Calu3 (cell line): ENCODE measurements around the gene CHST8. TPM values are rescaled to one million over a fixed set of nuclear protein-coding genes. Genes with fewer than 3 reads are reported as not detected.

ENCODE experiments used
- BruUV-seq: library from RNA; stranded (reverse); fragments of 400-500 nt; replicated peaks from 2 replicates; lab custom pipeline; 2021; lab: Mats Ljungman, UMichigan
- CTCF ChIA-PET: fragments of 300-600 bp; sonication (Branson Sonifier 250); formaldehyde crosslinking; loops from one replicate; lab custom pipeline; 2022; ENCODE audit warnings: antibody characterized with exemption; lab: Charles Lee
- DNase-seq: peaks from one replicate; pipeline ENCODE4 v3.0.0; 2022
- H3K27ac Mint-ChIP-seq: one replicate; pipeline ENCODE4 v1.8.0; 2022; ENCODE audit warnings: mixed read lengths; ENCODE audit not compliant: unreplicated experiment
- H3K27me3 Mint-ChIP-seq: one replicate; pipeline ENCODE4 v1.8.0; 2022; ENCODE audit warnings: mixed read lengths; ENCODE audit not compliant: unreplicated experiment
- H3K36me3 Mint-ChIP-seq: one replicate; pipeline ENCODE4 v1.8.0; 2022; ENCODE audit warnings: mild to moderate bottlenecking, moderate library complexity, mixed read lengths; ENCODE audit not compliant: insufficient read depth, unreplicated experiment
- H3K4me1 Mint-ChIP-seq: one replicate; pipeline ENCODE4 v1.8.0; 2022; ENCODE audit warnings: mild to moderate bottlenecking, low read depth, mixed read lengths; ENCODE audit not compliant: unreplicated experiment
- H3K4me3 Mint-ChIP-seq: one replicate; pipeline ENCODE4 v1.8.0; 2022; ENCODE audit warnings: mild to moderate bottlenecking, low read depth, moderate library complexity, mixed read lengths; ENCODE audit not compliant: unreplicated experiment
- H3K9me3 Mint-ChIP-seq: one replicate; pipeline ENCODE4 v1.8.0; 2022; ENCODE audit warnings: low read depth, mixed read lengths; ENCODE audit not compliant: unreplicated experiment
- intact Hi-C: fragments of 100-400 bp; cut with micrococcal nuclease; formaldehyde crosslinking; loops from one replicate; pipeline ENCODE4 v1.10.0; 2022; ENCODE audit not compliant: unreplicated experiment
- total RNA-seq: library from RNA; stranded (reverse); gene quantifications from 2 replicates; pipeline ENCODE4 v1.2.3, GENCODE V29; 2022
- TF ChIP-seq, protein P1 (sequence below): fragments of 200-600 bp; IDR thresholded peaks from one replicate; pipeline ENCODE4 v1.8.0; 2022; ENCODE audit warnings: antibody characterized with exemption; ENCODE audit not compliant: unreplicated experiment

Gene CHST8
- total RNA-seq, 1 experiment from 2014 or later: not detected

DNA sequence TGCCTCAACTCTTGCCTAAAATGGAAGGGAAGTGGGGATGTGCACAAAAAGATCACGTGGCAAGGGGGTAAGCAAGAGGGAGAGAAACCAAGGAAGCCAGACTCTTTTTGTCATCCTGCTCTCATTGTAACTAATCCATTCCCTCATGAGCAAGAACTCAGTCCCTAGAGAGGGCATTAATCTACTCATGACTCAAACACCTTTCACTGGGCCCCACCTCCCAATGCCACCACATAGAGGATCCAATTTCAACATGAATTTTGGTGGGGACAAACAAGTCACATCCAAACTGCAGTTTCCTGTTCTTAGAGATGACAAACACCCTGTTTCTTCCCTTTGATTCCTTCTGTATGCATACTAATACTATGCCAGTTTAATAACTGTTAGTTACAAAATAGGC lies 11.2 kb upstream of the CHST8 start:
- no peak overlapping the region for H3K27ac Mint-ChIP-seq
- no peak overlapping the region for H3K4me3 Mint-ChIP-seq
- H3K27me3 Mint-ChIP-seq: peaks cover 100% of the 10 kb centered on the region
- no peak for DNase-seq
- H3K36me3 Mint-ChIP-seq: no peaks in the 10 kb centered on the region
- intact Hi-C loops: no loop called here
- no peaks in the 10 kb centered on the region for H3K4me1 Mint-ChIP-seq
- CTCF ChIA-PET: no interaction called here
- no TSS peak for BruUV-seq
- TF ChIP-seq, protein P1, sequence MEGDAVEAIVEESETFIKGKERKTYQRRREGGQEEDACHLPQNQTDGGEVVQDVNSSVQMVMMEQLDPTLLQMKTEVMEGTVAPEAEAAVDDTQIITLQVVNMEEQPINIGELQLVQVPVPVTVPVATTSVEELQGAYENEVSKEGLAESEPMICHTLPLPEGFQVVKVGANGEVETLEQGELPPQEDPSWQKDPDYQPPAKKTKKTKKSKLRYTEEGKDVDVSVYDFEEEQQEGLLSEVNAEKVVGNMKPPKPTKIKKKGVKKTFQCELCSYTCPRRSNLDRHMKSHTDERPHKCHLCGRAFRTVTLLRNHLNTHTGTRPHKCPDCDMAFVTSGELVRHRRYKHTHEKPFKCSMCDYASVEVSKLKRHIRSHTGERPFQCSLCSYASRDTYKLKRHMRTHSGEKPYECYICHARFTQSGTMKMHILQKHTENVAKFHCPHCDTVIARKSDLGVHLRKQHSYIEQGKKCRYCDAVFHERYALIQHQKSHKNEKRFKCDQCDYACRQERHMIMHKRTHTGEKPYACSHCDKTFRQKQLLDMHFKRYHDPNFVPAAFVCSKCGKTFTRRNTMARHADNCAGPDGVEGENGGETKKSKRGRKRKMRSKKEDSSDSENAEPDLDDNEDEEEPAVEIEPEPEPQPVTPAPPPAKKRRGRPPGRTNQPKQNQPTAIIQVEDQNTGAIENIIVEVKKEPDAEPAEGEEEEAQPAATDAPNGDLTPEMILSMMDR: no peak
- H3K9me3 Mint-ChIP-seq: no peaks in the 10 kb centered on the region

- Mint-ChIP-seq H3K4me3 (no peak overlapping the region), H3K27ac (no peak overlapping the region), H3K4me1 (no peaks in the 10 kb centered on the region), H3K36me3 (no peaks in the 10 kb centered on the region), H3K9me3 (no peaks in the 10 kb centered on the region), H3K27me3 (peaks cover 86% of the 10 kb centered on the region)
- TF ChIP-seq, protein P1: no peak
- intact Hi-C loops: no loop called here
- no TSS peak for BruUV-seq
- CTCF ChIA-PET: no interaction called here
- no peak for DNase-seq
These were observed 8.7 kb upstream of the CHST8 start for GRCh38 chr19:33612928-33613619.

DNA sequence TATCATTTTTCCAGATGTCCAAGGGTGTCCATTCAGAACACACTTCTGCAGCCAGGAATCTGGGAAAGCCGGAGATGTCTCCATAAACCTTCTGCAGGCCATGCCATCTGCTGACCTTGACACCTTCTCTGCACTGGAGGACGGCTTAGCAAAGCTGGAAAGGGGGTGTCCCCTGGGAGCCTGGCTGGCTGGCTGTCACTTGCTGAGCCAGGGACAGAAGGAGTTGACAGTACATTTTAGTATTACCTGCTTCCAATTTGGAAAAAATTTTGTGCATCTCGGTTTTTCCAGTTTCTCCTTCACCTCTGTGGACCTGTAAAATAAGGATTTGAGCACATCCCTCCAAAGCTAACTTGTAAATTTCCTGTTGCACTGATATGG lies 8.1 kb upstream of the CHST8 start:
- H3K36me3 Mint-ChIP-seq: no peaks in the 10 kb centered on the region
- H3K27me3 Mint-ChIP-seq: peaks cover 86% of the 10 kb centered on the region
- H3K27ac Mint-ChIP-seq: no peak overlapping the region
- no TSS peak for BruUV-seq
- no peaks in the 10 kb centered on the region for H3K9me3 Mint-ChIP-seq
- no peaks in the 10 kb centered on the region for H3K4me1 Mint-ChIP-seq
- no peak for DNase-seq
- CTCF ChIA-PET: no interaction called here
- TF ChIP-seq, protein P1: no peak
- no peak overlapping the region for H3K4me3 Mint-ChIP-seq
- intact Hi-C loops: no loop called here

- Mint-ChIP-seq H3K9me3 (no peaks in the 10 kb centered on the region), H3K36me3 (no peaks in the 10 kb centered on the region), H3K27ac (no peak overlapping the region), H3K4me1 (no peaks in the 10 kb centered on the region), H3K27me3 (peaks cover 76% of the 10 kb centered on the region), H3K4me3 (no peak overlapping the region)
- no peak for DNase-seq
- TF ChIP-seq, protein P1: no peak
- CTCF ChIA-PET: no interaction called here
- intact Hi-C loops: no loop called here
- BruUV-seq: no TSS peak
These were observed 5.4 kb upstream of the CHST8 start for GRCh38 chr19:33616346-33616745.
